Suprapubic skin (tissue), 3 donors: ENCODE measurements around the gene STAB2.

Experiments
- CTCF ChIP-seq, 2 donors: fragments of 200-600 bp in 1 of 2; fragments of 450-650 bp in 1 of 2; sonication (generic) in 1 of 2; IDR thresholded peaks; one replicate each; pipeline ENCODE4 v1.5.1; 2016 to 2019; ENCODE audit warnings: antibody characterized with exemption in 2 of 2, mild to moderate bottlenecking in 1 of 2, moderate library complexity in 1 of 2
- EP300 ChIP-seq: sonication (generic); formaldehyde crosslinking; IDR thresholded peaks from one replicate; pipeline ENCODE4 v1.6.1; 2017; ENCODE audit warnings: antibody characterized with exemption
- POLR2A ChIP-seq, 2 donors: fragments of 450-650 bp; IDR thresholded peaks; one replicate each; pipeline ENCODE4 v1.6.1; 2017; ENCODE audit warnings: antibody characterized with exemption in 2 of 2, mild to moderate bottlenecking in 2 of 2, moderate library complexity in 2 of 2

DNA sequence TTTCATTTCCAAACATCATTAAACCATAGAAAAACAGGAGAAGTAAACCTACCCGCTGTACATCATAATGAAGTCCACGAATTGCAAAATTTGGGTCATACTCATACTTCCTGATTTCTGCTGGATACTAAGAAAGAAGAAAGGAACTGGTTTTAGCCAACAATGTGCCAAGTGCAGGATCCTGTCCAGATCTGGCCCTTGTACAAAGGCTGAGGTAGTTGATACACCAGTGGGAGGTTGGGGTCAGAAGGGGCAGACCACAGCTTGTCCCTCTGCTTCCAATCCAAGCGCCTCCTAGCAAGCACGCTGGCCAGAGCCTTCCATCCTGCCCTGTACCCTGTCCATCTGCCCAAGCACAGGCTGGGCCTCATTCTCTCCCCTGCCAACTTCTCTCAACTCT, 219.7 kb downstream of the STAB2 start:
- no peak for TF ChIP-seq CTCF (IDR thresholded peaks at IDR 0.05)
- no peak for TF ChIP-seq POLR2A (IDR thresholded peaks at IDR 0.05)
- TF ChIP-seq EP300 = no peak
